Measurements from ENCODE around the gene HOOK2. TPM values are rescaled to one million over a fixed set of nuclear protein-coding genes. Genes with fewer than 3 reads are reported as not detected.

Gene HOOK2
- total RNA-seq, 1 experiment from 2014 or later = 70.0 TPM

- TF ChIP-seq ARID4B (CRISPR knock-in tag; IDR thresholded peaks at IDR 0.05; ENCODE audit: borderline replicate concordance) = no peak
- TF ChIP-seq ZNF138 (CRISPR knock-in tag; conservative IDR thresholded peaks at IDR 0.05) = no peak
- no peak for TF ChIP-seq SP1 (CRISPR knock-in tag; conservative IDR thresholded peaks at IDR 0.05)
- TF ChIP-seq ZNF416 (CRISPR knock-in tag; IDR thresholded peaks at IDR 0.05) = no peak
- TF ChIP-seq ZNF121 (CRISPR knock-in tag; IDR thresholded peaks at IDR 0.05) = no peak
- TF ChIP-seq ZNF263 (CRISPR knock-in tag; IDR thresholded peaks at IDR 0.05; ENCODE audit: low read depth) = no peak
- TF ChIP-seq OVOL2 (CRISPR knock-in tag; IDR thresholded peaks at IDR 0.05; ENCODE audit: borderline replicate concordance) = no peak
- no peak for TF ChIP-seq ESRRA (CRISPR knock-in tag; IDR thresholded peaks at IDR 0.05; ENCODE audit: borderline replicate concordance)
- TF ChIP-seq ZBTB21 (CRISPR knock-in tag; IDR thresholded peaks at IDR 0.05; ENCODE audit: borderline replicate concordance) = no peak
- no peak for TF ChIP-seq TEAD4 (CRISPR knock-in tag; IDR thresholded peaks at IDR 0.05)
- no peak for TF ChIP-seq ZNF317 (CRISPR knock-in tag; IDR thresholded peaks at IDR 0.05; ENCODE audit: borderline replicate concordance, low read depth)
- no peak for TF ChIP-seq MAX (CRISPR knock-in tag; IDR thresholded peaks at IDR 0.05)
- TF ChIP-seq RORB (CRISPR knock-in tag; IDR thresholded peaks at IDR 0.05) = no peak
- TF ChIP-seq AR (CRISPR knock-in tag; IDR thresholded peaks at IDR 0.05) = no peak
These were observed 8.0 kb upstream of the HOOK2 start (continued) for GRCh38 chr19:12783291-12783848.

- Mint-ChIP-seq H3K4me3 (peak overlapping the region; percentile 77), H3K27me3 (ENCODE audit: low read depth) (no peaks in the 10 kb centered on the region; the same call in 1 of the 2 replicates), H3K9me3 (no peaks in the 10 kb centered on the region), H3K4me1 (peaks cover 19% of the 10 kb centered on the region), H3K27ac (no peak overlapping the region), H3K36me3 (no peaks in the 10 kb centered on the region)
- POLR2A ChIA-PET = interaction anchor here (1.1 to 1.7 kb wide), 2 partner anchors 9 to 11 kb away, joined by 4 to 6 read pairs; partner anchors contain the start of gene JUNB
- ATAC-seq = no peak
- DNase-seq (ENCODE audit: low spot score) = peak; percentile 63
- CTCF ChIA-PET = interaction anchor here (0.7 to 1.8 kb wide), 9 partner anchors 10 to 103 kb away, joined by 3 to 10 read pairs (median 6); no protein-coding TSS in a partner anchor
- TF ChIP-seq NFATC4 (CRISPR knock-in tag; IDR thresholded peaks at IDR 0.05) = no peak
- 0 out of 2 replicates have a peak, but pooled peaks have one; percentile 16 for TF ChIP-seq MAX (CRISPR knock-in tag; IDR thresholded peaks at IDR 0.05)
- 0 out of 2 replicates have a peak, but pooled peaks have one; percentile 51 for TF ChIP-seq EMX1 (CRISPR knock-in tag; IDR thresholded peaks at IDR 0.05)
- TF ChIP-seq TCF7 (CRISPR knock-in tag; IDR thresholded peaks at IDR 0.05; ENCODE audit: low read depth) = no peak
- no peak for TF ChIP-seq MLX (CRISPR knock-in tag; IDR thresholded peaks at IDR 0.05)
- no peak for TF ChIP-seq USF1 (CRISPR knock-in tag; IDR thresholded peaks at IDR 0.05)
- TF ChIP-seq FOXP1 (CRISPR knock-in tag; IDR thresholded peaks at IDR 0.05; ENCODE audit: borderline replicate concordance) = no peak
- TF ChIP-seq E2F1 (CRISPR knock-in tag; IDR thresholded peaks at IDR 0.05) = no peak
- TF ChIP-seq TEAD4 (CRISPR knock-in tag; IDR thresholded peaks at IDR 0.05) = no peak
- TF ChIP-seq ATF3 (CRISPR knock-in tag; conservative IDR thresholded peaks at IDR 0.05) = no peak
These were observed 7.3 kb upstream of the HOOK2 start for GRCh38 chr19:12782424-12783290.
